GM12878 (cell line): ENCODE data around the gene STX8. TPM values are rescaled to one million over a fixed set of nuclear protein-coding genes. Genes with fewer than 3 reads are reported as not detected.

Experiments
- ATAC-seq: fragments of 200-7000 bp; cut with Tn5 transposase; 3 replicates; pipeline ENCODE4 v1.9.1; 2020; ENCODE audit warnings: mild to moderate bottlenecking, moderate library complexity
- BruUV-seq: library from RNA; stranded (reverse); fragments of 400-500 nt; replicated peaks from 2 replicates; lab custom pipeline; 2021; lab: Mats Ljungman, UMichigan
- CTCF ChIA-PET: fragments of 300-600 bp; sonication (Branson Sonifier 250); formaldehyde crosslinking; extraction: SDS; loops from one replicate; lab custom pipeline; 2021; ENCODE audit warnings: inconsistent platforms; lab: Yijun Ruan, JAX
- POLR2A ChIA-PET: fragments of 350-600 bp; formaldehyde crosslinking; extraction: SDS; loops from one replicate; lab custom pipeline; 2021; ENCODE audit warnings: inconsistent platforms; lab: Charles Lee
- RAD21 ChIA-PET: fragments of 300-600 bp; sonication (Branson Sonifier 250); formaldehyde crosslinking; loops from one replicate; lab custom pipeline; 2023; ENCODE audit warnings: antibody characterized with exemption; ENCODE audit not compliant: unreplicated experiment; lab: Charles Lee
- SMC1A ChIA-PET: fragments of 300-600 bp; sonication (Branson Sonifier 250); formaldehyde crosslinking; loops from one replicate; lab custom pipeline; 2023; ENCODE audit not compliant: unreplicated experiment, uncharacterized antibody; lab: Charles Lee
- DNase-seq: peaks from one replicate; pipeline ENCODE4 v3.0.0-alpha.2; 2011; ENCODE audit warnings: low read depth, low spot score
- FAIRE-seq: peaks from 3 replicates; lab custom pipeline; 2011; peaks lifted over from hg19 to GRCh38; lab: Jason Lieb, UNC
- H2AFZ ChIP-seq: 2 replicates; pipeline ENCODE4 v1.6.0; 2011; ENCODE audit warnings: low read depth, low read length, control low read depth; ENCODE audit not compliant: control insufficient read depth
- H3K27ac ChIP-seq: 2 replicates; pipeline ENCODE4 v1.5.1; 2011; ENCODE audit warnings: control low read depth; ENCODE audit not compliant: control insufficient read depth, insufficient read depth
- H3K27me3 ChIP-seq, 2 experiments: replicated peaks in 1 of 2; 2 replicates each; pipeline versions ENCODE4 v1.6.0 to v1.6.1; 2011; ENCODE audit warnings: low read length in 1 of 2; ENCODE audit not compliant: control insufficient read depth in 2 of 2, insufficient read depth in 2 of 2
- H3K36me3 ChIP-seq, 2 experiments: 2 replicates each; pipeline ENCODE4 v1.5.1; 2011; ENCODE audit warnings: low read length in 1 of 2; ENCODE audit not compliant: control insufficient read depth in 2 of 2, insufficient read depth in 2 of 2
- H3K4me1 ChIP-seq: 2 replicates; pipeline ENCODE4 v1.6.1; 2011; ENCODE audit warnings: mild to moderate bottlenecking, low read length, moderate library complexity, mixed read lengths; ENCODE audit not compliant: control insufficient read depth, insufficient read depth
- H3K4me2 ChIP-seq: 2 replicates; pipeline ENCODE4 v1.6.0; 2011; ENCODE audit warnings: control low read depth; ENCODE audit not compliant: control insufficient read depth, insufficient read depth
- H3K4me3 ChIP-seq: fragments of 200-600 bp; sonication (generic); 2 replicates; pipeline ENCODE4 v1.5.1; 2016
- H3K79me2 ChIP-seq: 2 replicates; pipeline ENCODE4 v1.6.0; 2011; ENCODE audit warnings: low read length; ENCODE audit not compliant: control insufficient read depth, insufficient read depth
- H3K9ac ChIP-seq: 2 replicates; pipeline ENCODE4 v1.8.0; 2011; ENCODE audit warnings: low read length, control low read depth, mixed read lengths; ENCODE audit not compliant: control insufficient read depth, insufficient read depth
- H3K9me3 ChIP-seq: replicated peaks from 3 replicates; pipeline ENCODE4 v1.5.1; 2011; ENCODE audit warnings: mild to moderate bottlenecking, low read length; ENCODE audit not compliant: control insufficient read depth, insufficient read depth
- H4K20me1 ChIP-seq: 2 replicates; pipeline ENCODE4 v1.6.0; 2011; ENCODE audit not compliant: control insufficient read depth, insufficient read depth
- ATF7 ChIP-seq: fragments of 450-650 bp; IDR thresholded peaks from 2 replicates; pipeline ENCODE4 v1.6.1; 2016; ENCODE audit warnings: low read depth, mild to moderate bottlenecking
- CBX3 ChIP-seq: fragments of 200-600 bp; sonication (generic); IDR thresholded peaks from 2 replicates; pipeline ENCODE4 v1.6.1; 2016; ENCODE audit warnings: low read depth, borderline replicate concordance
- CBX5 ChIP-seq: sonication (generic); IDR thresholded peaks from 2 replicates; pipeline ENCODE4 v1.6.1; 2016; ENCODE audit warnings: low read depth, moderate library complexity, mild to moderate bottlenecking, inconsistent platforms
- CEBPB ChIP-seq, 2 experiments: fragments of 150-350 bp in 1 of 2; IDR thresholded peaks; 2 replicates each; pipeline ENCODE4 v1.6.1; 2012 to 2014; ENCODE audit warnings: low read depth in 2 of 2, low read length in 2 of 2, borderline replicate concordance in 1 of 2, inconsistent platforms in 1 of 2
- DPF2 ChIP-seq: fragments of 450-650 bp; IDR thresholded peaks from 2 replicates; pipeline ENCODE4 v1.6.1; 2017; ENCODE audit warnings: mild to moderate bottlenecking
- ETV6 ChIP-seq, 2 experiments: fragments of 450-650 bp in 1 of 2; IDR thresholded peaks in 1 of 2; conservative IDR thresholded peaks in 1 of 2; 2 replicates each; pipeline ENCODE4 v1.6.1; 2014; ENCODE audit warnings: antibody characterized with exemption in 1 of 2, borderline replicate concordance in 1 of 2, low read depth in 1 of 2, mild to moderate bottlenecking in 1 of 2, moderate library complexity in 1 of 2
- GATAD2B ChIP-seq: fragments of 450-650 bp; conservative IDR thresholded peaks from 2 replicates; pipeline ENCODE4 v1.6.1; 2017; ENCODE audit warnings: low read depth, mild to moderate bottlenecking, moderate library complexity
- KLF5 ChIP-seq: fragments of 450-650 bp; IDR thresholded peaks from 2 replicates; pipeline ENCODE4 v1.6.1; 2014; ENCODE audit warnings: mild to moderate bottlenecking; ENCODE audit not compliant: partially characterized antibody
- PKNOX1 ChIP-seq: fragments of 450-650 bp; IDR thresholded peaks from 2 replicates; pipeline ENCODE4 v1.6.1; 2016; ENCODE audit warnings: mild to moderate bottlenecking
- PML ChIP-seq: IDR thresholded peaks from 2 replicates; pipeline ENCODE4 v1.6.1; 2012; ENCODE audit warnings: low read length, inconsistent platforms
- RFX5 ChIP-seq: IDR thresholded peaks from 2 replicates; pipeline ENCODE4 v1.6.1; 2011; ENCODE audit warnings: low read depth, low read length, improper control_type of control experiment
- SIX5 ChIP-seq: IDR thresholded peaks from 2 replicates; pipeline ENCODE4 v1.6.1; 2011; ENCODE audit warnings: mild to moderate bottlenecking, low read depth, low read length, moderate library complexity; ENCODE audit not compliant: severe bottlenecking
- SUZ12 ChIP-seq: fragments of 200-600 bp; sonication (generic); IDR thresholded peaks from one replicate; pipeline ENCODE4 v1.6.1; 2018; ENCODE audit warnings: antibody characterized with exemption, mild to moderate bottlenecking; ENCODE audit not compliant: unreplicated experiment
- TCF7 ChIP-seq: IDR thresholded peaks from 2 replicates; pipeline ENCODE4 v1.6.1; 2014; ENCODE audit warnings: antibody characterized with exemption, borderline replicate concordance
- ZSCAN29 ChIP-seq: fragments of 450-650 bp; IDR thresholded peaks from 2 replicates; pipeline ENCODE4 v1.6.1; 2017; ENCODE audit warnings: mild to moderate bottlenecking, moderate library complexity
- WGBS: methylation state at CpG from one replicate; pipeline ENCODE4 v1.1.6; 2016; ENCODE audit warnings: low lambda C conversion rate; ENCODE audit not compliant: insufficient replicate concordance, insufficient coverage; ENCODE audit errors: missing lambda C conversion rate; 5-methylcytosine and 5-hydroxymethylcytosine counted together
- in situ Hi-C: fragments of 300-500 bp; cut with MboI; formaldehyde crosslinking; loops from 9 replicates; pipeline ENCODE4 v1.14.3; 2018; ENCODE audit warnings: mixed read lengths
- intact Hi-C: fragments of 100-400 bp; cut with micrococcal nuclease; formaldehyde crosslinking; loops from one replicate; pipeline ENCODE4 v1.14.2; 2022; ENCODE audit not compliant: unreplicated experiment
- polyA plus RNA-seq, 11 experiments: library from polyadenylated mRNA; depleted of rRNA in 4 of 11; unstranded in 6 of 11; stranded (reverse) in 5 of 11; fragments of >200 nt; fragmentation: Nextera tagmentation in 4 of 11; fragmentation: Illumina TruSeq in 1 of 11; extraction: Ambion mirVana in 4 of 11; extraction: Trizol in 1 of 11; gene quantifications; 1 replicate in 1 of 11; 2 replicates in 10 of 11; pipeline versions ENCODE4 v1.2.1 to v1.2.3, GENCODE V29; 2011 to 2016; ENCODE audit warnings: inconsistent platforms in 2 of 11, missing spikeins in 2 of 11, low read depth in 1 of 11
- total RNA-seq, 4 experiments: library from RNA; depleted of rRNA in 3 of 4; stranded (reverse); fragments of >200 nt in 3 of 4; fragmentation: Illumina TruSeq in 1 of 4; extraction: Trizol in 1 of 4; gene quantifications; 2 replicates each; pipeline versions ENCODE4 v1.2.1 to v1.2.3, GENCODE V29; 2013 to 2021
- TF ChIP-seq, protein P1 (sequence below): IDR thresholded peaks from 2 replicates; pipeline ENCODE4 v1.6.1; 2012; ENCODE audit warnings: low read depth, low read length, improper control_type of control experiment
- TF ChIP-seq, protein P2 (sequence below): fragments of 450-650 bp; IDR thresholded peaks from 2 replicates; pipeline ENCODE4 v1.6.1; 2017; ENCODE audit warnings: mild to moderate bottlenecking, moderate library complexity
- TF ChIP-seq, protein P3 (sequence below): IDR thresholded peaks from 2 replicates; pipeline ENCODE4 v1.6.1; 2012; ENCODE audit warnings: low read depth, low read length, improper control_type of control experiment

The STX8 gene
- total and polyA plus RNA-seq, 10 of the 15 experiments (the other 5 are each of a cell fraction or from before 2014, with no cell fraction given): 47.9 to 151 (median 72.9) TPM

DNA sequence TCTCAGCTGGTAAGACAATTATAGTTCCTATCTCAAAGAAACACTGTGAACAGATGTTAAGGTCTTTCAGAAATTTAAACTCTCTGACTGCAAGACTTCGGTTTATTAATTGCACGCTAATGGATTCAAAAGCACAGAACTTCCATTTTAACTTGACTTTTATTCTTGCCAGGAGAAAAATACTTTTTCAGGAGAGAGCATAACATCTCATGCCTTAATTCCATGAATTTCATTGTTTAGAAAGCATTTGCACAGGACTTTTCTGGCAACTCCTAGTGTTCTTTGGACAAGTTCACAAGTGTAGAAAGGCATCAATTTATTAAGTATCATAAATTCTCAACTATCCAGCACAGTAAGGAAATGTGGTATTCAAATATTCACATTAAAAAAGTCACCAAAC, 22.4 kb downstream of the STX8 start:
- intact Hi-C loops (no loop called here), in situ Hi-C loops (no loop called here)
- Histone ChIP-seq H3K27me3 (no peaks in the 10 kb centered on the region), H3K79me2 (no peaks in the 10 kb centered on the region), H2AFZ (no peak overlapping the region), H3K4me1 (no peaks in the 10 kb centered on the region), H3K9me3 (no peaks in the 10 kb centered on the region), H3K4me2 (no peak overlapping the region), H3K27ac (no peak overlapping the region), H3K9ac (no peak overlapping the region), H3K4me3 (no peak overlapping the region), H4K20me1 (peaks cover 2% of the 10 kb centered on the region; the same call in 1 of the 2 replicates), H3K36me3 (peaks cover 0 to 5% of the 10 kb centered on the region in 2 experiments; a peak in 3 of 4 replicates)
- RAD21 ChIA-PET: interaction anchor here (0.7 kb wide), 1 partner anchor 555 kb away, joined by 3 read pairs; no protein-coding TSS in a partner anchor
- CTCF ChIA-PET: interaction anchor here (1.3 to 1.4 kb wide), 2 partner anchors 31 to 557 kb away, joined by 4 to 5 read pairs; no protein-coding TSS in a partner anchor
- no peak for FAIRE-seq
- TF ChIP-seq, protein P1, sequence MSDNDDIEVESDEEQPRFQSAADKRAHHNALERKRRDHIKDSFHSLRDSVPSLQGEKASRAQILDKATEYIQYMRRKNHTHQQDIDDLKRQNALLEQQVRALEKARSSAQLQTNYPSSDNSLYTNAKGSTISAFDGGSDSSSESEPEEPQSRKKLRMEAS: no peak
- TF ChIP-seq ZSCAN29: no peak
- no peak for TF ChIP-seq KLF5
- no peak for TF ChIP-seq GATAD2B
- TF ChIP-seq TCF7: no peak
- TF ChIP-seq PML: no peak
- TF ChIP-seq, protein P2, sequence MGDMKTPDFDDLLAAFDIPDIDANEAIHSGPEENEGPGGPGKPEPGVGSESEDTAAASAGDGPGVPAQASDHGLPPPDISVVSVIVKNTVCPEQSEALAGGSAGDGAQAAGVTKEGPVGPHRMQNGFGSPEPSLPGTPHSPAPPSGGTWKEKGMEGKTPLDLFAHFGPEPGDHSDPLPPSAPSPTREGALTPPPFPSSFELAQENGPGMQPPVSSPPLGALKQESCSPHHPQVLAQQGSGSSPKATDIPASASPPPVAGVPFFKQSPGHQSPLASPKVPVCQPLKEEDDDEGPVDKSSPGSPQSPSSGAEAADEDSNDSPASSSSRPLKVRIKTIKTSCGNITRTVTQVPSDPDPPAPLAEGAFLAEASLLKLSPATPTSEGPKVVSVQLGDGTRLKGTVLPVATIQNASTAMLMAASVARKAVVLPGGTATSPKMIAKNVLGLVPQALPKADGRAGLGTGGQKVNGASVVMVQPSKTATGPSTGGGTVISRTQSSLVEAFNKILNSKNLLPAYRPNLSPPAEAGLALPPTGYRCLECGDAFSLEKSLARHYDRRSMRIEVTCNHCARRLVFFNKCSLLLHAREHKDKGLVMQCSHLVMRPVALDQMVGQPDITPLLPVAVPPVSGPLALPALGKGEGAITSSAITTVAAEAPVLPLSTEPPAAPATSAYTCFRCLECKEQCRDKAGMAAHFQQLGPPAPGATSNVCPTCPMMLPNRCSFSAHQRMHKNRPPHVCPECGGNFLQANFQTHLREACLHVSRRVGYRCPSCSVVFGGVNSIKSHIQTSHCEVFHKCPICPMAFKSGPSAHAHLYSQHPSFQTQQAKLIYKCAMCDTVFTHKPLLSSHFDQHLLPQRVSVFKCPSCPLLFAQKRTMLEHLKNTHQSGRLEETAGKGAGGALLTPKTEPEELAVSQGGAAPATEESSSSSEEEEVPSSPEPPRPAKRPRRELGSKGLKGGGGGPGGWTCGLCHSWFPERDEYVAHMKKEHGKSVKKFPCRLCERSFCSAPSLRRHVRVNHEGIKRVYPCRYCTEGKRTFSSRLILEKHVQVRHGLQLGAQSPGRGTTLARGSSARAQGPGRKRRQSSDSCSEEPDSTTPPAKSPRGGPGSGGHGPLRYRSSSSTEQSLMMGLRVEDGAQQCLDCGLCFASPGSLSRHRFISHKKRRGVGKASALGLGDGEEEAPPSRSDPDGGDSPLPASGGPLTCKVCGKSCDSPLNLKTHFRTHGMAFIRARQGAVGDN: no peak
- TF ChIP-seq SIX5: no peak
- no peak for TF ChIP-seq CBX3
- no peak for TF ChIP-seq DPF2
- TF ChIP-seq CBX5: no peak
- no peak for TF ChIP-seq ETV6 (conservative IDR thresholded peaks at IDR 0.05 in 1 of 2, IDR thresholded peaks at IDR 0.05 in 1 of 2; ENCODE audit: borderline replicate concordance in 1 of 2, low read depth in 1 of 2)
- no peak for TF ChIP-seq PKNOX1
- TF ChIP-seq ATF7: no peak
- TF ChIP-seq, protein P3, sequence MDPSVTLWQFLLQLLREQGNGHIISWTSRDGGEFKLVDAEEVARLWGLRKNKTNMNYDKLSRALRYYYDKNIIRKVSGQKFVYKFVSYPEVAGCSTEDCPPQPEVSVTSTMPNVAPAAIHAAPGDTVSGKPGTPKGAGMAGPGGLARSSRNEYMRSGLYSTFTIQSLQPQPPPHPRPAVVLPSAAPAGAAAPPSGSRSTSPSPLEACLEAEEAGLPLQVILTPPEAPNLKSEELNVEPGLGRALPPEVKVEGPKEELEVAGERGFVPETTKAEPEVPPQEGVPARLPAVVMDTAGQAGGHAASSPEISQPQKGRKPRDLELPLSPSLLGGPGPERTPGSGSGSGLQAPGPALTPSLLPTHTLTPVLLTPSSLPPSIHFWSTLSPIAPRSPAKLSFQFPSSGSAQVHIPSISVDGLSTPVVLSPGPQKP: no peak
- no peak for TF ChIP-seq SUZ12
- no peak for TF ChIP-seq RFX5
- no peak for TF ChIP-seq CEBPB (IDR thresholded peaks at IDR 0.05; ENCODE audit: borderline replicate concordance in 1 of 2, low read depth in 2 of 2, low read length in 2 of 2)
- POLR2A ChIA-PET: interaction anchor here (0.7 kb wide), 1 partner anchor 1731 kb away, joined by 3 read pairs; no protein-coding TSS in a partner anchor
- SMC1A ChIA-PET: interaction anchor here (1.2 kb wide), 2 partner anchors 260 to 261 kb away, joined by 3 to 4 read pairs; no protein-coding TSS in a partner anchor
- no peak for ATAC-seq
- WGBS: 100% methylated on average over 2 of the region's 2 CpGs
- TSS peak; percentile 29 for BruUV-seq
- DNase-seq: no peak
